Measurements from ENCODE around the gene ITSN1.

Gene ITSN1

GRCh38 chr21:33839167-33839716 lies 196.9 kb downstream of the ITSN1 start:
- no peak for ATAC-seq
- TF ChIP-seq ZFP30 (CRISPR knock-in tag; IDR thresholded peaks at IDR 0.05) (no peak), TSHZ2 (CRISPR knock-in tag; IDR thresholded peaks at IDR 0.05) (no peak), GLIS3 (CRISPR knock-in tag; IDR thresholded peaks at IDR 0.05) (no peak), OSR1 (CRISPR knock-in tag; IDR thresholded peaks at IDR 0.05) (no peak), ZNF8 (CRISPR knock-in tag; IDR thresholded peaks at IDR 0.05) (no peak), RARB (CRISPR knock-in tag; IDR thresholded peaks at IDR 0.05) (no peak), TCF4 (CRISPR knock-in tag; IDR thresholded peaks at IDR 0.05; ENCODE audit: borderline replicate concordance) (no peak), ESRRG (CRISPR knock-in tag; IDR thresholded peaks at IDR 0.05) (no peak), ISL1 (CRISPR knock-in tag; IDR thresholded peaks at IDR 0.05) (no peak), ZNF70 (CRISPR knock-in tag; IDR thresholded peaks at IDR 0.05) (no peak), PPARA (CRISPR knock-in tag; IDR thresholded peaks at IDR 0.05; ENCODE audit: borderline replicate concordance) (no peak), ZNF565 (CRISPR knock-in tag; conservative IDR thresholded peaks at IDR 0.05; ENCODE audit: low read depth) (no peak), CREB5 (CRISPR knock-in tag; IDR thresholded peaks at IDR 0.05; ENCODE audit: low read depth) (no peak), BACH2 (CRISPR knock-in tag; IDR thresholded peaks at IDR 0.05; ENCODE audit: borderline replicate concordance) (no peak), CSDC2 (CRISPR knock-in tag; IDR thresholded peaks at IDR 0.05) (no peak), ZC3H10 (CRISPR knock-in tag; IDR thresholded peaks at IDR 0.05) (no peak), TOX (CRISPR knock-in tag; IDR thresholded peaks at IDR 0.05; ENCODE audit: borderline replicate concordance) (no peak), CSRNP3 (CRISPR knock-in tag; IDR thresholded peaks at IDR 0.05) (no peak)

GRCh38 chr21:33839806-33840205 lies 197.5 kb downstream of the ITSN1 start:
- TF ChIP-seq RARB (CRISPR knock-in tag; IDR thresholded peaks at IDR 0.05), result no peak
- no peak for TF ChIP-seq ESRRG (CRISPR knock-in tag; IDR thresholded peaks at IDR 0.05)
- TF ChIP-seq PPARA (CRISPR knock-in tag; IDR thresholded peaks at IDR 0.05; ENCODE audit: borderline replicate concordance), result no peak
- TF ChIP-seq ZNF8 (CRISPR knock-in tag; IDR thresholded peaks at IDR 0.05), result no peak
- TF ChIP-seq OSR1 (CRISPR knock-in tag; IDR thresholded peaks at IDR 0.05), result no peak
- no peak for TF ChIP-seq CREB5 (CRISPR knock-in tag; IDR thresholded peaks at IDR 0.05; ENCODE audit: low read depth)
- no peak for TF ChIP-seq PATZ1 (CRISPR knock-in tag; IDR thresholded peaks at IDR 0.05; ENCODE audit: borderline replicate concordance)
- no peak for TF ChIP-seq ARNTL (CRISPR knock-in tag; IDR thresholded peaks at IDR 0.05; ENCODE audit: borderline replicate concordance, low read depth)
- no peak for TF ChIP-seq ZNF565 (CRISPR knock-in tag; conservative IDR thresholded peaks at IDR 0.05; ENCODE audit: low read depth)
- no peak for TF ChIP-seq CSDC2 (CRISPR knock-in tag; IDR thresholded peaks at IDR 0.05)
- TF ChIP-seq ZC3H10 (CRISPR knock-in tag; IDR thresholded peaks at IDR 0.05), result no peak
- no peak for TF ChIP-seq TSHZ2 (CRISPR knock-in tag; IDR thresholded peaks at IDR 0.05)
- TF ChIP-seq ZNF70 (CRISPR knock-in tag; IDR thresholded peaks at IDR 0.05), result no peak
- ATAC-seq, result no peak
